Subcutaneous abdominal adipose tissue (tissue), 5 donors: ENCODE data around the gene PIK3AP1.

Source experiments
- H3K27ac ChIP-seq: one replicate; pipeline ENCODE4 v1.7.0; 2013; ENCODE audit warnings: low read depth, mild to moderate bottlenecking, inconsistent platforms, low read length, moderate library complexity
- H3K27me3 ChIP-seq, 5 donors: one replicate each; pipeline ENCODE4 v1.7.0; 2013; ENCODE audit warnings: low read length in 5 of 5, inconsistent platforms in 1 of 5; ENCODE audit not compliant: control insufficient read depth in 5 of 5, insufficient read depth in 4 of 5
- H3K36me3 ChIP-seq, 5 donors: one replicate each; pipeline ENCODE4 v1.7.0; 2013; ENCODE audit warnings: low read length in 5 of 5; ENCODE audit not compliant: control insufficient read depth in 5 of 5, insufficient read depth in 5 of 5
- H3K4me1 ChIP-seq, 5 donors: one replicate each; pipeline ENCODE4 v1.7.0; 2013; ENCODE audit warnings: low read length in 5 of 5, mild to moderate bottlenecking in 3 of 5, moderate library complexity in 1 of 5; ENCODE audit not compliant: control insufficient read depth in 5 of 5, insufficient read depth in 5 of 5
- H3K4me3 ChIP-seq, 5 donors: one replicate each; pipeline ENCODE4 v1.7.0; 2013; ENCODE audit warnings: low read length in 5 of 5, low read depth in 1 of 5
- H3K9ac ChIP-seq, 5 donors: one replicate each; pipeline ENCODE4 v1.7.0; 2013; ENCODE audit warnings: low read length in 5 of 5, mild to moderate bottlenecking in 4 of 5, moderate library complexity in 3 of 5
- H3K9me3 ChIP-seq, 5 donors: one replicate each; pipeline ENCODE4 v1.7.0; 2013; ENCODE audit warnings: low read length in 5 of 5; ENCODE audit not compliant: control insufficient read depth in 5 of 5
- donor health status: healthy.
- donor health status: healthy.
- donor health status: healthy.
- donor health status: healthy.
- donor health status: healthy.

PIK3AP1 gene

GRCh38 chr10:96639899-96640298, 80.4 kb downstream of the PIK3AP1 start:
- Histone ChIP-seq H3K9ac (no peak overlapping the region), H3K27me3 (peaks cover 0 to 8% (median 3%) of the 10 kb centered on the region in 5 donors), H3K4me1 (no peaks in the 10 kb centered on the region), H3K9me3 (peaks cover 0 to 3% (median 0%) of the 10 kb centered on the region in 5 donors), H3K36me3 (peaks cover 0 to 2% (median 0%) of the 10 kb centered on the region in 5 donors), H3K4me3 (no peak overlapping the region), H3K27ac (no peak overlapping the region)

- no peak overlapping the region for H3K9ac ChIP-seq
- peaks cover 0 to 8% (median 3%) of the 10 kb centered on the region in 5 donors for H3K27me3 ChIP-seq
- peaks cover 0 to 4% (median 0%) of the 10 kb centered on the region in 5 donors for H3K36me3 ChIP-seq
- no peak overlapping the region for H3K27ac ChIP-seq
- no peak overlapping the region for H3K4me3 ChIP-seq
- H3K4me1 ChIP-seq = no peaks in the 10 kb centered on the region
- H3K9me3 ChIP-seq = peaks cover 0 to 3% (median 0%) of the 10 kb centered on the region in 5 donors
These were observed 81.6 kb downstream of the PIK3AP1 start for GRCh38 chr10:96638696-96639095.

GRCh38 chr10:96638120-96638519, 82.2 kb downstream of the PIK3AP1 start:
- Histone ChIP-seq H3K4me3 (no peak overlapping the region), H3K27ac (no peak overlapping the region), H3K9me3 (peaks cover 0 to 3% (median 0%) of the 10 kb centered on the region in 5 donors), H3K27me3 (peaks cover 0 to 8% (median 3%) of the 10 kb centered on the region in 5 donors), H3K36me3 (peaks cover 0 to 5% (median 0%) of the 10 kb centered on the region in 5 donors), H3K9ac (no peak overlapping the region), H3K4me1 (no peaks in the 10 kb centered on the region)

- Histone ChIP-seq H3K9me3 (peaks cover 0 to 3% (median 0%) of the 10 kb centered on the region in 5 donors), H3K27ac (no peak overlapping the region), H3K9ac (no peak overlapping the region), H3K4me1 (peaks cover 0 to under 1% (median 0%) of the 10 kb centered on the region in 5 donors), H3K4me3 (no peak overlapping the region), H3K36me3 (peaks cover 0 to 5% (median 0%) of the 10 kb centered on the region in 5 donors), H3K27me3 (peaks cover 0 to 8% (median 3%) of the 10 kb centered on the region in 5 donors)
These were observed 82.6 kb downstream of the PIK3AP1 start for GRCh38 chr10:96637709-96638108.

GRCh38 chr10:96636551-96636950, 83.8 kb downstream of the PIK3AP1 start:
- H3K27ac ChIP-seq = no peak overlapping the region
- peaks cover 0 to 5% (median 0%) of the 10 kb centered on the region in 5 donors for H3K36me3 ChIP-seq
- H3K9me3 ChIP-seq = peaks cover 0 to 3% (median 0%) of the 10 kb centered on the region in 5 donors
- no peak overlapping the region for H3K9ac ChIP-seq
- peaks cover 0 to 2% (median 0%) of the 10 kb centered on the region in 5 donors for H3K4me1 ChIP-seq
- peaks cover 0 to 8% (median 3%) of the 10 kb centered on the region in 5 donors for H3K27me3 ChIP-seq
- no peak overlapping the region for H3K4me3 ChIP-seq

GRCh38 chr10:96632974-96633710, 87.2 kb downstream of the PIK3AP1 start:
- peaks cover 0 to 3% (median 0%) of the 10 kb centered on the region in 5 donors for H3K9me3 ChIP-seq
- H3K4me1 ChIP-seq = peaks cover 0 to 2% (median 0%) of the 10 kb centered on the region in 5 donors
- H3K4me3 ChIP-seq = no peak overlapping the region
- H3K27ac ChIP-seq = no peak overlapping the region
- peaks cover 0 to 8% (median 0%) of the 10 kb centered on the region in 5 donors for H3K36me3 ChIP-seq
- no peaks in the 10 kb centered on the region for H3K27me3 ChIP-seq
- no peak overlapping the region for H3K9ac ChIP-seq

GRCh38 chr10:96627292-96627691, 93.0 kb downstream of the PIK3AP1 start:
- Histone ChIP-seq H3K27me3 (no peaks in the 10 kb centered on the region), H3K4me1 (no peaks in the 10 kb centered on the region), H3K9me3 (no peaks in the 10 kb centered on the region), H3K4me3 (no peak overlapping the region), H3K27ac (no peak overlapping the region), H3K36me3 (peaks cover 0 to 23% (median 2%) of the 10 kb centered on the region in 5 donors), H3K9ac (no peak overlapping the region)

- Histone ChIP-seq H3K27me3 (no peaks in the 10 kb centered on the region), H3K4me1 (no peaks in the 10 kb centered on the region), H3K9ac (no peak overlapping the region), H3K9me3 (no peaks in the 10 kb centered on the region), H3K27ac (no peak overlapping the region), H3K4me3 (no peak overlapping the region), H3K36me3 (peaks cover 0 to 27% (median 2%) of the 10 kb centered on the region in 5 donors)
These were observed 93.5 kb downstream of the PIK3AP1 start for GRCh38 chr10:96626795-96627194.

- Histone ChIP-seq H3K36me3 (peaks cover 0 to 43% (median 2%) of the 10 kb centered on the region in 5 donors), H3K9me3 (no peaks in the 10 kb centered on the region), H3K27ac (no peak overlapping the region), H3K4me1 (no peaks in the 10 kb centered on the region), H3K27me3 (no peaks in the 10 kb centered on the region), H3K4me3 (no peak overlapping the region), H3K9ac (no peak overlapping the region)
These were observed 95.1 kb downstream of the PIK3AP1 start for GRCh38 chr10:96625173-96625572.

- Histone ChIP-seq H3K9ac (no peak overlapping the region), H3K27me3 (no peaks in the 10 kb centered on the region), H3K4me1 (peaks cover 0 to 3% (median 0%) of the 10 kb centered on the region in 5 donors), H3K4me3 (no peak overlapping the region), H3K27ac (no peak overlapping the region), H3K9me3 (no peaks in the 10 kb centered on the region), H3K36me3 (peaks cover 0 to 43% (median 2%) of the 10 kb centered on the region in 5 donors)
These were observed 98.1 kb downstream of the PIK3AP1 start for GRCh38 chr10:96622013-96622787.
